Transverse colon (tissue), 4 donors: ENCODE data around the gene GID8.

Source experiments
- POLR2AphosphoS5 ChIP-seq, 3 donors: sonication (generic); formaldehyde crosslinking; IDR thresholded peaks; one replicate each; pipeline ENCODE4 v1.6.1; 2016; ENCODE audit warnings: antibody characterized with exemption in 3 of 3
- TF ChIP-seq, protein P1 (sequence below), 5 experiments: fragments of 200-600 bp in 3 of 5; fragments of 450-650 bp in 2 of 5; sonication (generic) in 3 of 5; IDR thresholded peaks; 1 replicate in 2 of 5; 2 replicates in 3 of 5; pipeline ENCODE4 v1.5.1; 2016 to 2017; ENCODE audit warnings: antibody characterized with exemption in 5 of 5, inconsistent platforms in 3 of 5, mild to moderate bottlenecking in 2 of 5, moderate library complexity in 1 of 5

DNA sequence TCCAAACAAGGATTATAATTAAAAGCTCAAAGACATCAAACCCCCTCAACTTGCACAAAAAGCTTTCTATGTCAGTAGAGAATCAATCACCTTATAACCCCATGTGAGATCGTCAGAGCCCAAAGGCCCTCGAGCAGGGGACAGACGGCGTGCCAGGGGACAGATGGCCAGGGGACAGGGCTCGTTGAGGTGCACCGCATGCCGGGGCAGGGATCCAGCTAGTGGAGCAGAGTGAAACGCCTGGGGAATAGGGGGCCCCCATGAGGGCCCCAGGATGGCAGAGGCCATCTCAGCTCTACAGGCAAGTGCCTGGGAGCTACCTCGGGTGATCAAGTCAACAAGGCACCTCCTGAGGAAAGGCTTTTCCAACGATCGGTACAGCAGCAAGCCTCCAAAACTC lies 40.3 kb upstream of the GID8 start:
- TF ChIP-seq, protein P1, sequence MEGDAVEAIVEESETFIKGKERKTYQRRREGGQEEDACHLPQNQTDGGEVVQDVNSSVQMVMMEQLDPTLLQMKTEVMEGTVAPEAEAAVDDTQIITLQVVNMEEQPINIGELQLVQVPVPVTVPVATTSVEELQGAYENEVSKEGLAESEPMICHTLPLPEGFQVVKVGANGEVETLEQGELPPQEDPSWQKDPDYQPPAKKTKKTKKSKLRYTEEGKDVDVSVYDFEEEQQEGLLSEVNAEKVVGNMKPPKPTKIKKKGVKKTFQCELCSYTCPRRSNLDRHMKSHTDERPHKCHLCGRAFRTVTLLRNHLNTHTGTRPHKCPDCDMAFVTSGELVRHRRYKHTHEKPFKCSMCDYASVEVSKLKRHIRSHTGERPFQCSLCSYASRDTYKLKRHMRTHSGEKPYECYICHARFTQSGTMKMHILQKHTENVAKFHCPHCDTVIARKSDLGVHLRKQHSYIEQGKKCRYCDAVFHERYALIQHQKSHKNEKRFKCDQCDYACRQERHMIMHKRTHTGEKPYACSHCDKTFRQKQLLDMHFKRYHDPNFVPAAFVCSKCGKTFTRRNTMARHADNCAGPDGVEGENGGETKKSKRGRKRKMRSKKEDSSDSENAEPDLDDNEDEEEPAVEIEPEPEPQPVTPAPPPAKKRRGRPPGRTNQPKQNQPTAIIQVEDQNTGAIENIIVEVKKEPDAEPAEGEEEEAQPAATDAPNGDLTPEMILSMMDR (IDR thresholded peaks at IDR 0.05), result no peak
- no peak for TF ChIP-seq POLR2AphosphoS5 (IDR thresholded peaks at IDR 0.05)
